Adrenal gland (tissue), 5 donors: ENCODE data around the gene TCERG1L.

ENCODE experiments used
- POLR2A ChIP-seq, 2 donors: fragments of 450-650 bp; IDR thresholded peaks; one replicate each; pipeline ENCODE4 v1.6.1; 2017; ENCODE audit warnings: antibody characterized with exemption in 2 of 2, mild to moderate bottlenecking in 2 of 2, moderate library complexity in 1 of 2
- TF ChIP-seq, protein P1 (sequence below), 6 experiments: fragments of 450-650 bp in 4 of 6; fragments of 200-600 bp in 2 of 6; sonication (generic) in 1 of 6; IDR thresholded peaks; 1 replicate in 5 of 6; 2 replicates in 1 of 6; pipeline versions ENCODE4 v1.5.1 to v1.8.0; 2016 to 2021; ENCODE audit warnings: antibody characterized with exemption in 6 of 6, mild to moderate bottlenecking in 2 of 6, moderate library complexity in 1 of 6
- donor health status: DM: no; HTN: no; CAD: no.

DNA sequence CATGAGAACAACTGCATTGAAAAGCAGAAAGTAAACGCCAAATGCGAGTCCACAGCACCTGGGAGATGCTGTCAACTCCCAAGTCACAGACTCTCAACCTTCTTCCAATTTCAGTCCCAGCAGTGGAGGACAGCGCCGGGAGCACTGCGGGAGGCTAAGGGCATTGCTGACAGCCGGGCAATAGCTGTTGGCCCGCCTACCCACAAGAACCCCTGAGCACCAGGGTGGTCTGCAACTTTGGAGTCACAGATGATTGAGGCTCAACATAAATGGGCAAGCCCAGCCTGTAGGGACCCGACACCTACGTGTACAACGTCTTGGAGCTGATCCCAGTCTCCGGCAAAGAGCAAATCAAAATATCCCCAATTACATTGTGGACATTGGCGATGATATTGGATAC lies 262.9 kb downstream of the TCERG1L start:
- TF ChIP-seq, protein P1, sequence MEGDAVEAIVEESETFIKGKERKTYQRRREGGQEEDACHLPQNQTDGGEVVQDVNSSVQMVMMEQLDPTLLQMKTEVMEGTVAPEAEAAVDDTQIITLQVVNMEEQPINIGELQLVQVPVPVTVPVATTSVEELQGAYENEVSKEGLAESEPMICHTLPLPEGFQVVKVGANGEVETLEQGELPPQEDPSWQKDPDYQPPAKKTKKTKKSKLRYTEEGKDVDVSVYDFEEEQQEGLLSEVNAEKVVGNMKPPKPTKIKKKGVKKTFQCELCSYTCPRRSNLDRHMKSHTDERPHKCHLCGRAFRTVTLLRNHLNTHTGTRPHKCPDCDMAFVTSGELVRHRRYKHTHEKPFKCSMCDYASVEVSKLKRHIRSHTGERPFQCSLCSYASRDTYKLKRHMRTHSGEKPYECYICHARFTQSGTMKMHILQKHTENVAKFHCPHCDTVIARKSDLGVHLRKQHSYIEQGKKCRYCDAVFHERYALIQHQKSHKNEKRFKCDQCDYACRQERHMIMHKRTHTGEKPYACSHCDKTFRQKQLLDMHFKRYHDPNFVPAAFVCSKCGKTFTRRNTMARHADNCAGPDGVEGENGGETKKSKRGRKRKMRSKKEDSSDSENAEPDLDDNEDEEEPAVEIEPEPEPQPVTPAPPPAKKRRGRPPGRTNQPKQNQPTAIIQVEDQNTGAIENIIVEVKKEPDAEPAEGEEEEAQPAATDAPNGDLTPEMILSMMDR (IDR thresholded peaks at IDR 0.05), result no peak
- TF ChIP-seq POLR2A (IDR thresholded peaks at IDR 0.05), result no peak
